ENCODE measurements around the gene WDR62.

WDR62 gene

DNA sequence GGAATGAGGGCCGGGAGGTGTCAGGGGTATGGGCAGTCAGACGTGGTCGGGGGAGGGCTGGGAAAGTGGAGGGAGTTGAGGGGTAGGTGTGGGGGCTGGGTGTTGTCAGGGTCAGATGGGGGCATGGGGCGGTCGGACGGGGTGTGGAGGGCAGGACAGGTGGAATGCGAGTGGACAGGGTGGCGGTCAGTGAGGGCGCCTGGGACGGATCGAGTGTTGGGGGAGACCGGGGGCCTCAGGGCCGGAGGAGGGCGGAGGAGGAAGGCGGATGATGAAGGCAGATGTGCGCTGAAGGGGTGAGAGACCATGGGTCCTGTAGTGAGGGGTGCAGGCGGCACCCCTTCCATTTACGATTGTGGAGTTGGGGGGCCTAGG, 66.3 kb downstream of the WDR62 start:
- Histone ChIP-seq H3K79me2 (ENCODE audit: insufficient read depth, low read length) (peaks cover 17% of the 10 kb centered on the region), H3K9ac (ENCODE audit: low read depth, low read length, poor library complexity, severe bottlenecking) (no peak overlapping the region), H3K4me1 (ENCODE audit: insufficient read depth, low read length, poor library complexity, severe bottlenecking) (peaks cover 12% of the 10 kb centered on the region), H4K20me1 (ENCODE audit: insufficient read depth, low read length, poor library complexity, severe bottlenecking) (peaks cover 4% of the 10 kb centered on the region), H3K4me2 (ENCODE audit: low read depth, low read length, poor library complexity, severe bottlenecking) (no peak overlapping the region), H3F3A (ENCODE audit: low read depth) (no peaks in the 10 kb centered on the region), H3K9me2 (replicated peaks; ENCODE audit: low read depth, low read length) (no peaks in the 10 kb centered on the region), H3K4me3 (ENCODE audit: low read length, poor library complexity, severe bottlenecking) (no peak overlapping the region), H3K36me3 (ENCODE audit: insufficient read depth, low read length) (peaks cover 8% of the 10 kb centered on the region; the same call in 1 of the 2 replicates), H3K27me3 (ENCODE audit: insufficient read depth, low read length, poor library complexity, severe bottlenecking) (no peaks in the 10 kb centered on the region), H2AFZ (ENCODE audit: low read length) (no peak overlapping the region), H3K9me3 (ENCODE audit: insufficient read depth, low read depth, low read length) (no peaks in the 10 kb centered on the region)
- no peak for TF ChIP-seq EZH2phosphoT487 (IDR thresholded peaks at IDR 0.05; ENCODE audit: borderline replicate concordance)
- TF ChIP-seq, protein P1, sequence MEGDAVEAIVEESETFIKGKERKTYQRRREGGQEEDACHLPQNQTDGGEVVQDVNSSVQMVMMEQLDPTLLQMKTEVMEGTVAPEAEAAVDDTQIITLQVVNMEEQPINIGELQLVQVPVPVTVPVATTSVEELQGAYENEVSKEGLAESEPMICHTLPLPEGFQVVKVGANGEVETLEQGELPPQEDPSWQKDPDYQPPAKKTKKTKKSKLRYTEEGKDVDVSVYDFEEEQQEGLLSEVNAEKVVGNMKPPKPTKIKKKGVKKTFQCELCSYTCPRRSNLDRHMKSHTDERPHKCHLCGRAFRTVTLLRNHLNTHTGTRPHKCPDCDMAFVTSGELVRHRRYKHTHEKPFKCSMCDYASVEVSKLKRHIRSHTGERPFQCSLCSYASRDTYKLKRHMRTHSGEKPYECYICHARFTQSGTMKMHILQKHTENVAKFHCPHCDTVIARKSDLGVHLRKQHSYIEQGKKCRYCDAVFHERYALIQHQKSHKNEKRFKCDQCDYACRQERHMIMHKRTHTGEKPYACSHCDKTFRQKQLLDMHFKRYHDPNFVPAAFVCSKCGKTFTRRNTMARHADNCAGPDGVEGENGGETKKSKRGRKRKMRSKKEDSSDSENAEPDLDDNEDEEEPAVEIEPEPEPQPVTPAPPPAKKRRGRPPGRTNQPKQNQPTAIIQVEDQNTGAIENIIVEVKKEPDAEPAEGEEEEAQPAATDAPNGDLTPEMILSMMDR (conservative IDR thresholded peaks at IDR 0.05; ENCODE audit: low read length), result no peak

DNA sequence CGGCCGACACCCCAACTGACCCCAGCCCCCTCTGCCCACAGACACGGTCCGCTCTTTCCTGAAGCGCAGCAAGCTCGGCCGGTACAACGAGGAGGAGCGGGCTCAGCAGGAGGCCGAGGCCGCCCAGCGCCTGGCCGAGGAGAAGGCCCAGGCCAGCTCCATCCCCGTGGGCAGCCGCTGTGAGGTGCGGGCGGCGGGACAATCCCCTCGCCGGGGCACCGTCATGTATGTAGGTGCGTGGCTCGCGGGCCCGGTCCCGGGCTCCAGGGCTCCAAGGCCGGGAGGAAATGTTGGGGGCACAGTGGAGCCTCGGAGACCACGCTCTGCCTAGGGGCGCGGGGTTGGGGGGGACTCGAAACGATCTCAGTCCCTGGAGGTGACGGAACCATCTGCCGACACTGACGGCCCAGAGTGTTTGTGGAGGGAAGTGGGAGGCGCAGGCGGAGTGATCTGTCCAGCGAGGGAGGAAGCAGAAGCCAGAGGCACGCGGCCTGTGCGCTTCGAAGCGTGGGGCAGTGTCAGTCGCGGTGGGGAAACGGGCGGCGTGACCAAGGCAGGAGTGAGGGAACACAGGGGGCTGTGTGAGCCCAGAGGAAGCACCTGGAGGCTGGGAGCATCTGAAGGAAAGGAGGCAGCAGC, 66.9 kb downstream of the WDR62 start:
- H3F3A ChIP-seq (ENCODE audit: low read depth), result no peaks in the 10 kb centered on the region
- TF ChIP-seq, protein P1 (conservative IDR thresholded peaks at IDR 0.05; ENCODE audit: low read length), result no peak
- no peak for TF ChIP-seq EZH2phosphoT487 (IDR thresholded peaks at IDR 0.05; ENCODE audit: borderline replicate concordance)
- peaks cover 8% of the 10 kb centered on the region; the same call in 1 of the 2 replicates for H3K36me3 ChIP-seq (ENCODE audit: insufficient read depth, low read length)
- H3K79me2 ChIP-seq (ENCODE audit: insufficient read depth, low read length), result peaks cover 11% of the 10 kb centered on the region; the same call in 1 of the 2 replicates
- no peak overlapping the region for H3K9ac ChIP-seq (ENCODE audit: low read depth, low read length, poor library complexity, severe bottlenecking)
- no peaks in the 10 kb centered on the region for H4K20me1 ChIP-seq (ENCODE audit: insufficient read depth, low read length, poor library complexity, severe bottlenecking)
- no peak overlapping the region for H3K4me3 ChIP-seq (ENCODE audit: low read length, poor library complexity, severe bottlenecking)
- no peaks in the 10 kb centered on the region for H3K9me2 ChIP-seq (replicated peaks; ENCODE audit: low read depth, low read length)
- peaks cover 6% of the 10 kb centered on the region for H3K4me1 ChIP-seq (ENCODE audit: insufficient read depth, low read length, poor library complexity, severe bottlenecking)
- H3K27me3 ChIP-seq (ENCODE audit: insufficient read depth, low read length, poor library complexity, severe bottlenecking), result no peaks in the 10 kb centered on the region
- H3K9me3 ChIP-seq (ENCODE audit: insufficient read depth, low read depth, low read length), result no peaks in the 10 kb centered on the region
- no peak overlapping the region for H2AFZ ChIP-seq (ENCODE audit: low read length)
- H3K4me2 ChIP-seq (ENCODE audit: low read depth, low read length, poor library complexity, severe bottlenecking), result no peak overlapping the region

DNA sequence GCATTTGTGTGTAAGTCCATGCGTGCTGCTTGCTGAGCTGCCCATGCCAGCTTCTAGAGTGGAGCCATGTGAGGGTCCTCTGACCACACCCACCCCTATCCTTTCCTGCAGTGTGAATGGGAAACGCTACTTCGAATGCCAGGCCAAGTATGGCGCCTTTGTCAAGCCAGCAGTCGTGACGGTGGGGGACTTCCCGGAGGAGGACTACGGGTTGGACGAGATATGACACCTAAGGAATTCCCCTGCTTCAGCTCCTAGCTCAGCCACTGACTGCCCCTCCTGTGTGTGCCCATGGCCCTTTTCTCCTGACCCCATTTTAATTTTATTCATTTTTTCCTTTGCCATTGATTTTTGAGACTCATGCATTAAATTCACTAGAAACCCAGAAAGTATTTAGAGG, 70.9 kb downstream of the WDR62 start:
- Histone ChIP-seq H3K9me2 (replicated peaks; ENCODE audit: low read depth, low read length) (no peaks in the 10 kb centered on the region), H4K20me1 (ENCODE audit: insufficient read depth, low read length, poor library complexity, severe bottlenecking) (no peaks in the 10 kb centered on the region), H3K4me2 (ENCODE audit: low read depth, low read length, poor library complexity, severe bottlenecking) (no peak overlapping the region), H3K4me1 (ENCODE audit: insufficient read depth, low read length, poor library complexity, severe bottlenecking) (peaks cover 7% of the 10 kb centered on the region), H3K36me3 (ENCODE audit: insufficient read depth, low read length) (peaks cover 8% of the 10 kb centered on the region; the same call in 1 of the 2 replicates), H3K27me3 (ENCODE audit: insufficient read depth, low read length, poor library complexity, severe bottlenecking) (no peaks in the 10 kb centered on the region), H3K4me3 (ENCODE audit: low read length, poor library complexity, severe bottlenecking) (no peak overlapping the region), H3K9me3 (ENCODE audit: insufficient read depth, low read depth, low read length) (no peaks in the 10 kb centered on the region), H3K9ac (ENCODE audit: low read depth, low read length, poor library complexity, severe bottlenecking) (no peak overlapping the region), H3F3A (ENCODE audit: low read depth) (peaks cover 7% of the 10 kb centered on the region; the same call in 1 of the 2 replicates), H2AFZ (ENCODE audit: low read length) (no peak overlapping the region), H3K79me2 (ENCODE audit: insufficient read depth, low read length) (no peaks in the 10 kb centered on the region)
- TF ChIP-seq, protein P1 (conservative IDR thresholded peaks at IDR 0.05; ENCODE audit: low read length), result no peak
- no peak for TF ChIP-seq EZH2phosphoT487 (IDR thresholded peaks at IDR 0.05; ENCODE audit: borderline replicate concordance)
